Vagina (tissue), 2 donors: ENCODE measurements around the gene FGR.

ENCODE experiments used
- POLR2A ChIP-seq, 2 donors: fragments of 450-650 bp; IDR thresholded peaks; one replicate each; pipeline ENCODE4 v1.6.1; 2017; ENCODE audit warnings: antibody characterized with exemption in 2 of 2, mild to moderate bottlenecking in 2 of 2, moderate library complexity in 2 of 2
- POLR2AphosphoS5 ChIP-seq, 2 donors: sonication (generic); formaldehyde crosslinking; IDR thresholded peaks; one replicate each; pipeline ENCODE4 v1.9.0; 2017; ENCODE audit warnings: antibody characterized with exemption in 2 of 2, mild to moderate bottlenecking in 2 of 2, low read depth in 1 of 2; ENCODE audit not compliant: insufficient read depth in 1 of 2
- TF ChIP-seq, protein P1 (sequence below), 3 experiments: fragments of 450-650 bp in 2 of 3; fragments of 200-600 bp in 1 of 3; sonication (generic) in 1 of 3; IDR thresholded peaks; one replicate each; pipeline ENCODE4 v1.5.1; 2017 to 2019; ENCODE audit warnings: antibody characterized with exemption in 3 of 3, mild to moderate bottlenecking in 2 of 3, moderate library complexity in 2 of 3

DNA sequence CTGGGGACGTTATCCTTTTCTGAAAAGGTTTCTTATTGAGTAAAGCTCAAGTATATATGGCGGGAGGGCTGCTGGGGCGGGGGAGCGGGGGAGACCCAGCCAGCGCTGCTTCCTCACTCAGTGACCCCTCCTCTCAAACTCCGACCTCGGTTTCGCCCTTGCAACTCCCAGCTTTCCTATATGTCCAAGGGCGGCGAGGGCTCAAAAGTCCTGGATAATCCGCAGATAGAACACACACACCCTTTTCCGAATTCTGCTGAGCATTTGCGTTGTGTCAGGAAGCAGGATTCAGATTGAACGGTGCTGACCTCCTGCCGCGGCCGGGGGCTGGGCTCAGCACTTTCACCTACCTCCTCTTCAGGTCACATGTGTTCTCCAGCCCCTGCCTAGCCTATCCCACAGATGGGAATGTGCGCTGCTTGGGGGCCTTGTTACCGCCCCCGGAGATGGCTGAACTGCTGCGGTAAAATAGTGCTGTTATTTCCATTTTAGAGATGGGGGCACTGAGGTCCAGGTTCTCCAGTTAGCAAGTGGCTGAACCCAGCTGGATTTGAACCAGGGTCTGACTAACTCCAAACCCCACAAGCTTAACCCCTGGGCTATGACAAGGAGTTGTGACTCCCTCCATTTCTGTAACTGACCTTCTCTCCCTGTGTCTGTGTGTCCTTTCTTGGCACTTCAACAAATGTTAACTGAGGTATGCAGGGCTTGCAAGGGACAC, 30.2 kb downstream of the FGR start:
- TF ChIP-seq, protein P1, sequence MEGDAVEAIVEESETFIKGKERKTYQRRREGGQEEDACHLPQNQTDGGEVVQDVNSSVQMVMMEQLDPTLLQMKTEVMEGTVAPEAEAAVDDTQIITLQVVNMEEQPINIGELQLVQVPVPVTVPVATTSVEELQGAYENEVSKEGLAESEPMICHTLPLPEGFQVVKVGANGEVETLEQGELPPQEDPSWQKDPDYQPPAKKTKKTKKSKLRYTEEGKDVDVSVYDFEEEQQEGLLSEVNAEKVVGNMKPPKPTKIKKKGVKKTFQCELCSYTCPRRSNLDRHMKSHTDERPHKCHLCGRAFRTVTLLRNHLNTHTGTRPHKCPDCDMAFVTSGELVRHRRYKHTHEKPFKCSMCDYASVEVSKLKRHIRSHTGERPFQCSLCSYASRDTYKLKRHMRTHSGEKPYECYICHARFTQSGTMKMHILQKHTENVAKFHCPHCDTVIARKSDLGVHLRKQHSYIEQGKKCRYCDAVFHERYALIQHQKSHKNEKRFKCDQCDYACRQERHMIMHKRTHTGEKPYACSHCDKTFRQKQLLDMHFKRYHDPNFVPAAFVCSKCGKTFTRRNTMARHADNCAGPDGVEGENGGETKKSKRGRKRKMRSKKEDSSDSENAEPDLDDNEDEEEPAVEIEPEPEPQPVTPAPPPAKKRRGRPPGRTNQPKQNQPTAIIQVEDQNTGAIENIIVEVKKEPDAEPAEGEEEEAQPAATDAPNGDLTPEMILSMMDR (IDR thresholded peaks at IDR 0.05): no peak
- TF ChIP-seq POLR2AphosphoS5 (IDR thresholded peaks at IDR 0.05; ENCODE audit: insufficient read depth in 1 of 2, low read depth in 1 of 2): no peak
- TF ChIP-seq POLR2A (IDR thresholded peaks at IDR 0.05): no peak
